Measurements from ENCODE around the gene MRPL17. TPM values are rescaled to one million over a fixed set of nuclear protein-coding genes. Genes with fewer than 3 reads are reported as not detected.

MRPL17 gene
- total RNA-seq, 1 experiment from 2014 or later, result 77.1 TPM

DNA sequence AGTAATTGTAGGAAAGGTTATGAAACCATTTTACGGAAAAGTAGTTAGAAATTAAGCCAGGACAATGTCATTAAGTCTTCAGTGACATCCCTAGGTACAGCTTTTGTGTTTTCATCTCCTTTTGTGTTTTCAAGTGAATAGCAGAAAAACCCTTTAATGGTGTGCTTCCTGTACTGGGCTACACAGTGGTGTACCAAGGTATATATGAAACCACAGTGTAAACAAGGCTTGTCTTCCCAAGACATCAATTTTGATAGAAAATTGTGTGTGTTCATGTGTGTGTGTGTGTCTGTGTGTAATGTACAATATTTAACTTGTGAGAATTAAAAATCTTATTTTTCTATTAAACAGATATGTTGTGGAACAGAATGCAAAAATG lies 8.9 kb downstream of the MRPL17 start:
- Mint-ChIP-seq H3K4me1 (no peaks in the 10 kb centered on the region), H3K27me3 (ENCODE audit: low read depth) (no peaks in the 10 kb centered on the region; the same call in 1 of the 2 replicates), H3K9me3 (no peaks in the 10 kb centered on the region), H3K27ac (no peak overlapping the region), H3K36me3 (no peaks in the 10 kb centered on the region), H3K4me3 (no peak overlapping the region)
- DNase-seq (ENCODE audit: low spot score), result no peak
- POLR2A ChIA-PET, result interaction anchor here (0.8 kb wide), 1 partner anchor 9 kb away, joined by 3 read pairs; the partner anchor contains the start of gene MRPL17
- no peak for ATAC-seq
- CTCF ChIA-PET, result interaction anchor here (1.9 kb wide), 1 partner anchor 143 kb away, joined by 6 read pairs; no protein-coding TSS in a partner anchor
- no peak for TF ChIP-seq ZBTB43 (CRISPR knock-in tag; IDR thresholded peaks at IDR 0.05)
- no peak for TF ChIP-seq SMAD4 (CRISPR knock-in tag; IDR thresholded peaks at IDR 0.05)
- no peak for TF ChIP-seq ZNF121 (CRISPR knock-in tag; IDR thresholded peaks at IDR 0.05)
- TF ChIP-seq GRHL2 (CRISPR knock-in tag; IDR thresholded peaks at IDR 0.05; ENCODE audit: insufficient replicate concordance, severe bottlenecking), result no peak
- TF ChIP-seq STAT6 (CRISPR knock-in tag; conservative IDR thresholded peaks at IDR 0.05; ENCODE audit: low read depth), result no peak
- TF ChIP-seq ATF2 (CRISPR knock-in tag; IDR thresholded peaks at IDR 0.05; ENCODE audit: borderline replicate concordance, low read depth), result no peak
- TF ChIP-seq FOXK1 (CRISPR knock-in tag; IDR thresholded peaks at IDR 0.05), result no peak
- TF ChIP-seq, protein P1, sequence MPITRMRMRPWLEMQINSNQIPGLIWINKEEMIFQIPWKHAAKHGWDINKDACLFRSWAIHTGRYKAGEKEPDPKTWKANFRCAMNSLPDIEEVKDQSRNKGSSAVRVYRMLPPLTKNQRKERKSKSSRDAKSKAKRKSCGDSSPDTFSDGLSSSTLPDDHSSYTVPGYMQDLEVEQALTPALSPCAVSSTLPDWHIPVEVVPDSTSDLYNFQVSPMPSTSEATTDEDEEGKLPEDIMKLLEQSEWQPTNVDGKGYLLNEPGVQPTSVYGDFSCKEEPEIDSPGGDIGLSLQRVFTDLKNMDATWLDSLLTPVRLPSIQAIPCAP (CRISPR knock-in tag; IDR thresholded peaks at IDR 0.05), result no peak
- TF ChIP-seq USF1 (CRISPR knock-in tag; IDR thresholded peaks at IDR 0.05), result no peak
- TF ChIP-seq SMAD3 (CRISPR knock-in tag; IDR thresholded peaks at IDR 0.05; ENCODE audit: borderline replicate concordance), result no peak
- TF ChIP-seq GTF2I (CRISPR knock-in tag; conservative IDR thresholded peaks at IDR 0.05), result no peak
- TF ChIP-seq ZSCAN18 (CRISPR knock-in tag; IDR thresholded peaks at IDR 0.05), result no peak
- TF ChIP-seq, protein P2, sequence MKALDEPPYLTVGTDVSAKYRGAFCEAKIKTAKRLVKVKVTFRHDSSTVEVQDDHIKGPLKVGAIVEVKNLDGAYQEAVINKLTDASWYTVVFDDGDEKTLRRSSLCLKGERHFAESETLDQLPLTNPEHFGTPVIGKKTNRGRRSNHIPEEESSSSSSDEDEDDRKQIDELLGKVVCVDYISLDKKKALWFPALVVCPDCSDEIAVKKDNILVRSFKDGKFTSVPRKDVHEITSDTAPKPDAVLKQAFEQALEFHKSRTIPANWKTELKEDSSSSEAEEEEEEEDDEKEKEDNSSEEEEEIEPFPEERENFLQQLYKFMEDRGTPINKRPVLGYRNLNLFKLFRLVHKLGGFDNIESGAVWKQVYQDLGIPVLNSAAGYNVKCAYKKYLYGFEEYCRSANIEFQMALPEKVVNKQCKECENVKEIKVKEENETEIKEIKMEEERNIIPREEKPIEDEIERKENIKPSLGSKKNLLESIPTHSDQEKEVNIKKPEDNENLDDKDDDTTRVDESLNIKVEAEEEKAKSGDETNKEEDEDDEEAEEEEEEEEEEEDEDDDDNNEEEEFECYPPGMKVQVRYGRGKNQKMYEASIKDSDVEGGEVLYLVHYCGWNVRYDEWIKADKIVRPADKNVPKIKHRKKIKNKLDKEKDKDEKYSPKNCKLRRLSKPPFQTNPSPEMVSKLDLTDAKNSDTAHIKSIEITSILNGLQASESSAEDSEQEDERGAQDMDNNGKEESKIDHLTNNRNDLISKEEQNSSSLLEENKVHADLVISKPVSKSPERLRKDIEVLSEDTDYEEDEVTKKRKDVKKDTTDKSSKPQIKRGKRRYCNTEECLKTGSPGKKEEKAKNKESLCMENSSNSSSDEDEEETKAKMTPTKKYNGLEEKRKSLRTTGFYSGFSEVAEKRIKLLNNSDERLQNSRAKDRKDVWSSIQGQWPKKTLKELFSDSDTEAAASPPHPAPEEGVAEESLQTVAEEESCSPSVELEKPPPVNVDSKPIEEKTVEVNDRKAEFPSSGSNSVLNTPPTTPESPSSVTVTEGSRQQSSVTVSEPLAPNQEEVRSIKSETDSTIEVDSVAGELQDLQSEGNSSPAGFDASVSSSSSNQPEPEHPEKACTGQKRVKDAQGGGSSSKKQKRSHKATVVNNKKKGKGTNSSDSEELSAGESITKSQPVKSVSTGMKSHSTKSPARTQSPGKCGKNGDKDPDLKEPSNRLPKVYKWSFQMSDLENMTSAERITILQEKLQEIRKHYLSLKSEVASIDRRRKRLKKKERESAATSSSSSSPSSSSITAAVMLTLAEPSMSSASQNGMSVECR (CRISPR knock-in tag; IDR thresholded peaks at IDR 0.05; ENCODE audit: borderline replicate concordance), result no peak
- no peak for TF ChIP-seq ATF3 (CRISPR knock-in tag; conservative IDR thresholded peaks at IDR 0.05)
- TF ChIP-seq PRRX2 (CRISPR knock-in tag; IDR thresholded peaks at IDR 0.05), result no peak
- TF ChIP-seq, protein P3, sequence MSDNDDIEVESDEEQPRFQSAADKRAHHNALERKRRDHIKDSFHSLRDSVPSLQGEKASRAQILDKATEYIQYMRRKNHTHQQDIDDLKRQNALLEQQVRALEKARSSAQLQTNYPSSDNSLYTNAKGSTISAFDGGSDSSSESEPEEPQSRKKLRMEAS (CRISPR knock-in tag; IDR thresholded peaks at IDR 0.05), result no peak
- TF ChIP-seq AR (CRISPR knock-in tag; IDR thresholded peaks at IDR 0.05), result no peak
- TF ChIP-seq TCF7 (CRISPR knock-in tag; IDR thresholded peaks at IDR 0.05; ENCODE audit: low read depth), result no peak
- no peak for TF ChIP-seq E2F1 (CRISPR knock-in tag; IDR thresholded peaks at IDR 0.05)
